SK-N-MC (cell line): ENCODE data around the gene FXYD5.

ENCODE experiments used
- DNase-seq: peaks from one replicate; pipeline ENCODE4 v3.0.0-alpha.2; 2011; ENCODE audit warnings: low read depth, low spot score
- H3K27ac ChIP-seq: fragments of 200-600 bp; sonication (generic); 2 replicates; pipeline ENCODE4 v1.5.1; 2016; ENCODE audit warnings: mixed run types
- H3K36me3 ChIP-seq: fragments of 200-600 bp; sonication (generic); 2 replicates; pipeline ENCODE4 v1.6.1; 2017; ENCODE audit warnings: antibody characterized with exemption, low read length, mixed read lengths; ENCODE audit not compliant: insufficient read depth
- H3K4me3 ChIP-seq: fragments of 200-600 bp; sonication (generic); 2 replicates; pipeline ENCODE4 v1.5.1; 2016
- H3K9ac ChIP-seq: fragments of 200-600 bp; sonication (generic); 2 replicates; pipeline ENCODE4 v1.8.0; 2017; ENCODE audit warnings: mixed run types, mixed read lengths; ENCODE audit not compliant: insufficient read length
- H3K9me3 ChIP-seq: fragments of 200-600 bp; sonication (generic); 2 replicates; pipeline ENCODE4 v1.6.1; 2017; ENCODE audit warnings: low read depth, mild to moderate bottlenecking, antibody characterized with exemption, low read length, moderate library complexity, mixed read lengths
- EZH2 ChIP-seq: fragments of 200-600 bp; sonication (generic); IDR thresholded peaks from one replicate; pipeline ENCODE4 v1.6.1; 2017; ENCODE audit warnings: antibody characterized with exemption
- FOXP2 ChIP-seq: optimal IDR thresholded peaks from 2 replicates; pipeline ENCODE3; 2011; ENCODE audit warnings: mild to moderate bottlenecking, moderate library complexity; ENCODE audit not compliant: insufficient read depth; ENCODE audit errors: extremely low read length, control extremely low read depth
- POLR2AphosphoS5 ChIP-seq: IDR thresholded peaks from 2 replicates; pipeline ENCODE4 v1.6.1; 2012; ENCODE audit warnings: mild to moderate bottlenecking, low read depth, low read length, borderline replicate concordance

FXYD5 gene

GRCh38 chr19:35162471-35163326 is 8.2 kb downstream of the FXYD5 start:
- DNase-seq: no peak
- H3K27ac ChIP-seq: no peak overlapping the region
- H3K9ac ChIP-seq: no peak overlapping the region
- H3K4me3 ChIP-seq: no peak overlapping the region
- no peaks in the 10 kb centered on the region for H3K9me3 ChIP-seq
- no peaks in the 10 kb centered on the region for H3K36me3 ChIP-seq
- TF ChIP-seq POLR2AphosphoS5: no peak
- no peak for TF ChIP-seq EZH2
- no peak for TF ChIP-seq FOXP2

DNA sequence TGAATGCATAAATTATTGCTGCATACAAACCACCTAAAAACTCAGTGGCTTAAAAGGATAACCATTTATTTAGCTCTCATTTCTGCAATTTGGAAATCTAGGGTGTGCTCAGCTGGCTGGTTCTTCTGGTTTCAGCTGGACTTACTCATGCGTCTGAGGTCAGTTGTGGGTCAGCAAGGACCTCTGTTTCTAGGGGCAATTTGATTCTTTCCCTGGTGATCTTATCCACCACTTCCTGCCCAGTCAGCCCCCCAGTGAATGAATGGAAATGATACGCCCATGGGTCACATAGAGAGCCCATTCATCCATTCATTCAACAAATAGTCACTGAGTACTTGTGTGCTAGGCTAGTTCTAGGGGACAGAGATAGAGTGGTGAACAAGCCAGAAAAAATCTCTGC is 9.9 kb downstream of the FXYD5 start:
- Histone ChIP-seq H3K9me3 (no peaks in the 10 kb centered on the region), H3K36me3 (no peaks in the 10 kb centered on the region), H3K9ac (no peak overlapping the region), H3K27ac (no peak overlapping the region), H3K4me3 (no peak overlapping the region)
- no peak for DNase-seq
- TF ChIP-seq POLR2AphosphoS5 (no peak), EZH2 (no peak), FOXP2 (no peak)

- H3K36me3 ChIP-seq: no peaks in the 10 kb centered on the region
- no peak for TF ChIP-seq FOXP2
- H3K4me3 ChIP-seq: no peak overlapping the region
- H3K9me3 ChIP-seq: no peaks in the 10 kb centered on the region
- no peak overlapping the region for H3K9ac ChIP-seq
- H3K27ac ChIP-seq: no peak overlapping the region
- no peak for DNase-seq
These were observed 10.9 kb downstream of the FXYD5 start for GRCh38 chr19:35165200-35166058.

- H3K9ac ChIP-seq: no peak overlapping the region
- no peak for DNase-seq
- H3K9me3 ChIP-seq: no peaks in the 10 kb centered on the region
- TF ChIP-seq POLR2AphosphoS5: no peak
- TF ChIP-seq EZH2: no peak
- TF ChIP-seq FOXP2: no peak
- no peak overlapping the region for H3K27ac ChIP-seq
- H3K36me3 ChIP-seq: no peaks in the 10 kb centered on the region
- H3K4me3 ChIP-seq: no peak overlapping the region
These were observed 11.8 kb downstream of the FXYD5 start for GRCh38 chr19:35166100-35167063.

- DNase-seq: no peak
- Histone ChIP-seq H3K4me3 (no peak overlapping the region), H3K9me3 (no peaks in the 10 kb centered on the region), H3K27ac (no peak overlapping the region), H3K9ac (no peak overlapping the region), H3K36me3 (no peaks in the 10 kb centered on the region)
- no peak for TF ChIP-seq EZH2
- no peak for TF ChIP-seq POLR2AphosphoS5
- TF ChIP-seq FOXP2: no peak
These were observed 12.9 kb downstream of the FXYD5 start for GRCh38 chr19:35167251-35168119.

- Histone ChIP-seq H3K9ac (no peak overlapping the region), H3K27ac (no peak overlapping the region), H3K4me3 (no peak overlapping the region), H3K9me3 (no peaks in the 10 kb centered on the region), H3K36me3 (no peaks in the 10 kb centered on the region)
- DNase-seq: no peak
- TF ChIP-seq EZH2 (no peak), FOXP2 (no peak), POLR2AphosphoS5 (no peak)
These were observed 13.7 kb downstream of the FXYD5 start for GRCh38 chr19:35168196-35168595.
